Endothelial cell of umbilical vein (primary cell): ENCODE measurements around the gene SAYSD1. TPM values are rescaled to one million over a fixed set of nuclear protein-coding genes. Genes with fewer than 3 reads are reported as not detected.

Experiments used
- BruUV-seq: library from RNA; stranded (reverse); fragments of 400-500 nt; replicated peaks from 2 replicates; lab custom pipeline; 2021; lab: Mats Ljungman, UMichigan
- CTCF ChIA-PET: fragments of 300-600, 350-600 bp; sonication (Branson Sonifier 250); formaldehyde crosslinking; loops from one replicate; lab custom pipeline; 2021; ENCODE audit warnings: antibody characterized with exemption, inconsistent platforms; lab: Charles Lee
- POLR2A ChIA-PET: fragments of 300-600, 350-600 bp; sonication (Branson Sonifier 250); formaldehyde crosslinking; loops from one replicate; lab custom pipeline; 2021; ENCODE audit warnings: antibody characterized with exemption, inconsistent platforms; lab: Charles Lee
- DNase-seq: peaks from one replicate; pipeline ENCODE4 v3.0.0-alpha.2; 2011; ENCODE audit warnings: low read depth, low spot score
- FAIRE-seq: peaks from 2 replicates; lab custom pipeline; 2011; peaks lifted over from hg19 to GRCh38; lab: Jason Lieb, UNC
- H2AFZ ChIP-seq: 2 replicates; pipeline ENCODE4 v1.6.0; 2012; ENCODE audit warnings: low read depth, low read length, control low read depth, inconsistent platforms
- H3K27ac ChIP-seq: 2 replicates; pipeline ENCODE4 v1.5.1; 2011; ENCODE audit warnings: low read depth, mild to moderate bottlenecking, control low read depth, low read length, moderate library complexity; ENCODE audit not compliant: insufficient read depth
- H3K27me3 ChIP-seq, 2 experiments: 2 replicates each; pipeline versions ENCODE4 v1.6.0 to v1.6.1; 2011; ENCODE audit warnings: low read length in 2 of 2, mixed read lengths in 1 of 2; ENCODE audit not compliant: control insufficient read depth in 2 of 2, insufficient read depth in 2 of 2
- H3K36me3 ChIP-seq, 2 experiments: 2 replicates in 1 of 2; 3 replicates in 1 of 2; pipeline ENCODE4 v1.5.1; 2011; ENCODE audit warnings: low read length in 2 of 2, mild to moderate bottlenecking in 1 of 2, moderate library complexity in 1 of 2; ENCODE audit not compliant: control insufficient read depth in 2 of 2, insufficient read depth in 2 of 2; ENCODE audit errors: extremely low read depth in 1 of 2
- H3K4me1 ChIP-seq: 3 replicates; pipeline ENCODE4 v1.5.1; 2011; ENCODE audit warnings: mild to moderate bottlenecking, low read length; ENCODE audit not compliant: control insufficient read depth, insufficient read depth; ENCODE audit errors: extremely low read depth
- H3K4me2 ChIP-seq: 2 replicates; pipeline ENCODE4 v1.6.1; 2011; ENCODE audit warnings: low read length, control low read depth, mixed read lengths; ENCODE audit not compliant: insufficient read depth
- H3K4me3 ChIP-seq, 3 experiments: fragments of 200-600 bp in 1 of 3; sonication (generic), shearing (Covaris generic) in 1 of 3; replicated peaks in 1 of 3; 2 replicates each; pipeline ENCODE4 v1.5.1; 2011 to 2016; ENCODE audit warnings: control low read depth in 3 of 3, low read length in 3 of 3, mild to moderate bottlenecking in 2 of 3, inconsistent platforms in 1 of 3, low read depth in 1 of 3, moderate library complexity in 1 of 3; ENCODE audit not compliant: insufficient read depth in 1 of 3
- H3K79me2 ChIP-seq: 2 replicates; pipeline ENCODE4 v1.6.0; 2012; ENCODE audit warnings: low read length, inconsistent platforms; ENCODE audit not compliant: control insufficient read depth, insufficient read depth
- H3K9ac ChIP-seq: replicated peaks from 2 replicates; pipeline ENCODE3; 2011; ENCODE audit warnings: low read length, control low read depth; ENCODE audit not compliant: insufficient read depth; ENCODE audit errors: extremely low read depth
- H3K9me1 ChIP-seq: replicated peaks from 3 replicates; pipeline ENCODE4 v1.6.0; 2011; ENCODE audit warnings: mild to moderate bottlenecking, low read length; ENCODE audit not compliant: control insufficient read depth, insufficient read depth; ENCODE audit errors: extremely low read depth
- H3K9me3 ChIP-seq: replicated peaks from 2 replicates; pipeline ENCODE4 v1.5.1; 2012; ENCODE audit warnings: low read length, inconsistent platforms; ENCODE audit not compliant: control insufficient read depth, insufficient read depth
- H4K20me1 ChIP-seq: replicated peaks from 2 replicates; pipeline ENCODE3; 2011; ENCODE audit warnings: mild to moderate bottlenecking, low read length; ENCODE audit not compliant: control insufficient read depth, insufficient read depth; ENCODE audit errors: extremely low read depth
- CTCF ChIP-seq, 2 donors: IDR thresholded peaks; 1 replicate in 1 of 2; 2 replicates in 1 of 2; pipeline ENCODE4 v1.5.1; 2011; ENCODE audit warnings: low read length in 2 of 2, mild to moderate bottlenecking in 2 of 2, moderate library complexity in 2 of 2, control low read depth in 1 of 2, inconsistent platforms in 1 of 2, low read depth in 1 of 2; ENCODE audit not compliant: insufficient read depth in 1 of 2; ENCODE audit errors: extremely low read depth in 1 of 2
- EZH2 ChIP-seq: IDR thresholded peaks from 2 replicates; pipeline ENCODE4 v1.6.1; 2012; ENCODE audit warnings: borderline replicate concordance, low read depth, mild to moderate bottlenecking, moderate library complexity, low read length, inconsistent platforms; ENCODE audit not compliant: severe bottlenecking
- FOS ChIP-seq: IDR thresholded peaks from 2 replicates; pipeline ENCODE4 v1.6.1; 2011; ENCODE audit warnings: mild to moderate bottlenecking, low read length, moderate library complexity, borderline replicate concordance; ENCODE audit not compliant: insufficient read depth
- GATA2 ChIP-seq: IDR thresholded peaks from 2 replicates; pipeline ENCODE4 v1.7.0; 2011; ENCODE audit warnings: low read depth, mild to moderate bottlenecking, moderate library complexity, mixed read lengths, low read length; ENCODE audit not compliant: insufficient read length, insufficient read depth
- JUN ChIP-seq: IDR thresholded peaks from 2 replicates; pipeline ENCODE4 v1.6.1; 2011; ENCODE audit warnings: borderline replicate concordance, low read depth; ENCODE audit not compliant: insufficient read length, insufficient read depth
- MAX ChIP-seq: IDR thresholded peaks from 2 replicates; pipeline ENCODE4 v1.6.1; 2011; ENCODE audit not compliant: insufficient read depth, insufficient read length
- MYC ChIP-seq: IDR thresholded peaks from one replicate; pipeline ENCODE4 v1.6.1; 2011; ENCODE audit warnings: mild to moderate bottlenecking, low read depth, low read length
- POLR2A ChIP-seq: IDR thresholded peaks from 2 replicates; pipeline ENCODE4 v1.6.1; 2012; ENCODE audit warnings: low read depth, mild to moderate bottlenecking, control low read depth, low read length
- POLR2AphosphoS5 ChIP-seq: IDR thresholded peaks from 2 replicates; pipeline ENCODE4 v1.6.1; 2012; ENCODE audit warnings: low read depth, mild to moderate bottlenecking, control low read depth, low read length, moderate library complexity; ENCODE audit not compliant: insufficient read depth
- dilution Hi-C: fragments of 300-500 bp; cut with MboI; formaldehyde crosslinking; loops from one replicate; pipeline ENCODE4 v1.15.0; 2019; ENCODE audit warnings: low sequenced_read_pairs; ENCODE audit not compliant: extremely low pct_ligation_motif_present
- intact Hi-C: fragments of 100-400 bp; cut with micrococcal nuclease; formaldehyde crosslinking; loops from one replicate; pipeline ENCODE4 v1.10.0; 2022
- polyA plus RNA-seq, 4 experiments: library from polyadenylated mRNA; depleted of rRNA in 3 of 4; stranded (reverse) in 3 of 4; unstranded in 1 of 4; fragments of >200 nt; gene quantifications; 2 replicates each; pipeline versions ENCODE4 v1.2.1 to v1.2.3, GENCODE V29; 2011 to 2012; ENCODE audit warnings: missing spikeins in 1 of 4
- total RNA-seq: library from RNA; stranded (reverse); gene quantifications from 2 replicates; pipeline ENCODE4 v1.2.3, GENCODE V29; 2021

SAYSD1 gene
- total and polyA plus RNA-seq, 2 donors (not counting 3 experiments of a cell fraction or from before 2014, with no cell fraction given): 9.0 to 9.7 TPM

GRCh38 chr6:39056681-39057080 is 58.3 kb downstream of the SAYSD1 start:
- dilution Hi-C loops: no loop called here
- no peak for FAIRE-seq
- Histone ChIP-seq H3K79me2 (no peaks in the 10 kb centered on the region), H3K36me3 (no peaks in the 10 kb centered on the region), H2AFZ (no peak overlapping the region), H3K9me3 (no peaks in the 10 kb centered on the region), H3K4me1 (no peaks in the 10 kb centered on the region), H3K27me3 (peaks cover 0 to 3% of the 10 kb centered on the region in 2 experiments), H3K27ac (no peak overlapping the region), H3K9ac (no peak overlapping the region), H3K9me1 (no peaks in the 10 kb centered on the region), H3K4me2 (no peak overlapping the region), H3K4me3 (no peak overlapping the region), H4K20me1 (no peaks in the 10 kb centered on the region)
- BruUV-seq: no TSS peak
- intact Hi-C loops: no loop called here
- TF ChIP-seq JUN (no peak), MYC (no peak), MAX (no peak), EZH2 (no peak), POLR2AphosphoS5 (no peak), POLR2A (no peak), GATA2 (no peak), FOS (no peak), CTCF (IDR thresholded peaks at IDR 0.05; ENCODE audit: extremely low read depth in 1 of 2, insufficient read depth in 1 of 2, low read depth in 1 of 2, low read length in 2 of 2) (no peak)
- ChIA-PET CTCF (no interaction called here), POLR2A (no interaction called here)
- DNase-seq: no peak
